Measurements from ENCODE around the gene PDE9A.

The PDE9A gene

GRCh38 chr21:42629933-42630589 is 23.4 kb upstream of the PDE9A start:
- no peak for TF ChIP-seq TAF1 (IDR thresholded peaks at IDR 0.05; ENCODE audit: borderline replicate concordance, insufficient read depth, low read length)
- no peak for TF ChIP-seq FOXP2 (optimal IDR thresholded peaks at IDR 0.05; ENCODE audit: borderline replicate concordance, extremely low read depth, extremely low read length, insufficient read depth)
- TF ChIP-seq SIN3A (IDR thresholded peaks at IDR 0.05; ENCODE audit: borderline replicate concordance, insufficient read depth, low read length): no peak
- no peak for TF ChIP-seq REST (IDR thresholded peaks at IDR 0.05; ENCODE audit: insufficient read depth in 1 of 2, low read depth in 2 of 2, low read length in 2 of 2)
- no peak for TF ChIP-seq POLR2AphosphoS5 (IDR thresholded peaks at IDR 0.05; ENCODE audit: low read depth, low read length)

GRCh38 chr21:42630626-42631025 is 22.8 kb upstream of the PDE9A start:
- TF ChIP-seq POLR2AphosphoS5 (IDR thresholded peaks at IDR 0.05; ENCODE audit: low read depth, low read length) (no peak), SIN3A (IDR thresholded peaks at IDR 0.05; ENCODE audit: borderline replicate concordance, insufficient read depth, low read length) (no peak), TAF1 (IDR thresholded peaks at IDR 0.05; ENCODE audit: borderline replicate concordance, insufficient read depth, low read length) (no peak), FOXP2 (optimal IDR thresholded peaks at IDR 0.05; ENCODE audit: borderline replicate concordance, extremely low read depth, extremely low read length, insufficient read depth) (no peak), REST (IDR thresholded peaks at IDR 0.05; ENCODE audit: insufficient read depth in 1 of 2, low read depth in 2 of 2, low read length in 2 of 2) (no peak)

GRCh38 chr21:42631142-42631541 is 22.3 kb upstream of the PDE9A start:
- no peak for TF ChIP-seq REST (IDR thresholded peaks at IDR 0.05; ENCODE audit: insufficient read depth in 1 of 2, low read depth in 2 of 2, low read length in 2 of 2)
- TF ChIP-seq SIN3A (IDR thresholded peaks at IDR 0.05; ENCODE audit: borderline replicate concordance, insufficient read depth, low read length): no peak
- TF ChIP-seq TAF1 (IDR thresholded peaks at IDR 0.05; ENCODE audit: borderline replicate concordance, insufficient read depth, low read length): no peak
- no peak for TF ChIP-seq POLR2AphosphoS5 (IDR thresholded peaks at IDR 0.05; ENCODE audit: low read depth, low read length)
- TF ChIP-seq FOXP2 (optimal IDR thresholded peaks at IDR 0.05; ENCODE audit: borderline replicate concordance, extremely low read depth, extremely low read length, insufficient read depth): no peak

GRCh38 chr21:42632336-42632751 is 21.1 kb upstream of the PDE9A start:
- TF ChIP-seq REST (IDR thresholded peaks at IDR 0.05; ENCODE audit: insufficient read depth in 1 of 2, low read depth in 2 of 2, low read length in 2 of 2): no peak
- no peak for TF ChIP-seq POLR2AphosphoS5 (IDR thresholded peaks at IDR 0.05; ENCODE audit: low read depth, low read length)
